SK-N-SH treated with all-trans-retinoic acid at 6 μM for 48 hours (cell line): ENCODE data around the gene RAB36.

ENCODE experiments used
- ATAC-seq: fragments of 200-7000 bp; cut with Tn5 transposase; 3 replicates; pipeline ENCODE4 v1.9.1; 2020; ENCODE audit warnings: mild to moderate bottlenecking, moderate library complexity
- ARNTL ChIP-seq: fragments of 450-650 bp; formaldehyde crosslinking; IDR thresholded peaks from 2 replicates; pipeline ENCODE4 v1.5.0; 2020; ENCODE audit warnings: low read depth, mild to moderate bottlenecking, moderate library complexity, borderline replicate concordance
- BACH2 ChIP-seq: fragments of 250-450 bp; sonication (Bioruptor Pico); IDR thresholded peaks from 2 replicates; pipeline ENCODE4 v1.9.0; 2021; ENCODE audit warnings: mild to moderate bottlenecking, borderline replicate concordance
- CSDC2 ChIP-seq: fragments of 250-450 bp; sonication (Bioruptor Pico); IDR thresholded peaks from 2 replicates; pipeline ENCODE4 v1.5.0; 2020; ENCODE audit warnings: mild to moderate bottlenecking, moderate library complexity
- CSRNP3 ChIP-seq: fragments of 250-450 bp; sonication (Bioruptor Pico); IDR thresholded peaks from 2 replicates; pipeline ENCODE4 v1.5.1; 2021; ENCODE audit warnings: mild to moderate bottlenecking, moderate library complexity
- ESRRG ChIP-seq: fragments of 250-450 bp; sonication (Bioruptor Pico); IDR thresholded peaks from 2 replicates; pipeline ENCODE4 v1.6.1; 2021; ENCODE audit warnings: mild to moderate bottlenecking
- GLIS3 ChIP-seq: fragments of 250-450 bp; sonication (Bioruptor Pico); IDR thresholded peaks from 2 replicates; pipeline ENCODE4 v1.5.0; 2020; ENCODE audit warnings: mild to moderate bottlenecking, moderate library complexity
- ISL1 ChIP-seq: fragments of 250-450 bp; sonication (Bioruptor Pico); IDR thresholded peaks from 2 replicates; pipeline ENCODE4 v2.1.2; 2022; ENCODE audit warnings: mild to moderate bottlenecking, moderate library complexity
- OSR1 ChIP-seq: fragments of 250-450 bp; sonication (Bioruptor Pico); IDR thresholded peaks from 2 replicates; pipeline ENCODE4 v1.8.0; 2022; ENCODE audit warnings: moderate library complexity, mild to moderate bottlenecking, inconsistent platforms
- PATZ1 ChIP-seq: fragments of 250-450 bp; sonication (Bioruptor Pico); IDR thresholded peaks from 2 replicates; pipeline ENCODE4 v1.8.0; 2020; ENCODE audit warnings: mild to moderate bottlenecking, moderate library complexity, borderline replicate concordance
- PPARA ChIP-seq: fragments of 250-450 bp; sonication (Bioruptor Pico); IDR thresholded peaks from 2 replicates; pipeline ENCODE4 v1.5.0; 2020; ENCODE audit warnings: mild to moderate bottlenecking, borderline replicate concordance
- SNAI2 ChIP-seq: fragments of 250-450 bp; sonication (Bioruptor Pico); IDR thresholded peaks from 2 replicates; pipeline ENCODE4 v1.5.0; 2020; ENCODE audit warnings: mild to moderate bottlenecking, moderate library complexity
- TCF4 ChIP-seq: fragments of 250-450 bp; sonication (Bioruptor Pico); IDR thresholded peaks from 2 replicates; pipeline ENCODE4 v1.8.0; 2021; ENCODE audit warnings: mild to moderate bottlenecking, moderate library complexity, borderline replicate concordance
- TOX ChIP-seq: fragments of 250-450 bp; sonication (Bioruptor Pico); IDR thresholded peaks from 2 replicates; pipeline ENCODE4 v1.8.0; 2021; ENCODE audit warnings: mild to moderate bottlenecking, moderate library complexity, borderline replicate concordance
- ZC3H10 ChIP-seq: fragments of 250-450 bp; sonication (Bioruptor Pico); IDR thresholded peaks from 2 replicates; pipeline ENCODE4 v1.5.1; 2021; ENCODE audit warnings: mild to moderate bottlenecking, moderate library complexity
- ZFP3 ChIP-seq: fragments of 250-450 bp; sonication (Bioruptor Pico); IDR thresholded peaks from 2 replicates; pipeline ENCODE4 v1.5.0; 2020; ENCODE audit warnings: mild to moderate bottlenecking, moderate library complexity
- ZFP30 ChIP-seq: fragments of 450-650 bp; formaldehyde crosslinking; IDR thresholded peaks from 2 replicates; pipeline ENCODE4 v1.5.0; 2022; ENCODE audit warnings: mild to moderate bottlenecking, moderate library complexity
- ZNF70 ChIP-seq: fragments of 450-650 bp; formaldehyde crosslinking; IDR thresholded peaks from 2 replicates; pipeline ENCODE4 v1.5.0; 2020; ENCODE audit warnings: mild to moderate bottlenecking, moderate library complexity
- ZNF8 ChIP-seq: fragments of 450-650 bp; formaldehyde crosslinking; IDR thresholded peaks from 2 replicates; pipeline ENCODE4 v1.5.0; 2020; ENCODE audit warnings: mild to moderate bottlenecking, moderate library complexity
- TF ChIP-seq, protein P1 (sequence below): fragments of 250-450 bp; sonication (Bioruptor Pico); IDR thresholded peaks from 2 replicates; pipeline ENCODE4 v1.5.0; 2020; ENCODE audit warnings: mild to moderate bottlenecking, moderate library complexity
- TF ChIP-seq, protein P2 (sequence below): fragments of 250-450 bp; sonication (Bioruptor Pico); IDR thresholded peaks from 2 replicates; pipeline ENCODE4 v1.5.1; 2020; ENCODE audit warnings: low read depth, mild to moderate bottlenecking, moderate library complexity

RAB36 gene

GRCh38 chr22:23123804-23124254 lies 21.4 kb upstream of the RAB36 start:
- no peak for ATAC-seq
- TF ChIP-seq OSR1 (CRISPR knock-in tag), result no peak
- TF ChIP-seq ZNF8, result no peak
- TF ChIP-seq CSDC2 (CRISPR knock-in tag), result no peak
- no peak for TF ChIP-seq ZC3H10
- no peak for TF ChIP-seq ZFP30 (CRISPR knock-in tag)
- TF ChIP-seq, protein P1, sequence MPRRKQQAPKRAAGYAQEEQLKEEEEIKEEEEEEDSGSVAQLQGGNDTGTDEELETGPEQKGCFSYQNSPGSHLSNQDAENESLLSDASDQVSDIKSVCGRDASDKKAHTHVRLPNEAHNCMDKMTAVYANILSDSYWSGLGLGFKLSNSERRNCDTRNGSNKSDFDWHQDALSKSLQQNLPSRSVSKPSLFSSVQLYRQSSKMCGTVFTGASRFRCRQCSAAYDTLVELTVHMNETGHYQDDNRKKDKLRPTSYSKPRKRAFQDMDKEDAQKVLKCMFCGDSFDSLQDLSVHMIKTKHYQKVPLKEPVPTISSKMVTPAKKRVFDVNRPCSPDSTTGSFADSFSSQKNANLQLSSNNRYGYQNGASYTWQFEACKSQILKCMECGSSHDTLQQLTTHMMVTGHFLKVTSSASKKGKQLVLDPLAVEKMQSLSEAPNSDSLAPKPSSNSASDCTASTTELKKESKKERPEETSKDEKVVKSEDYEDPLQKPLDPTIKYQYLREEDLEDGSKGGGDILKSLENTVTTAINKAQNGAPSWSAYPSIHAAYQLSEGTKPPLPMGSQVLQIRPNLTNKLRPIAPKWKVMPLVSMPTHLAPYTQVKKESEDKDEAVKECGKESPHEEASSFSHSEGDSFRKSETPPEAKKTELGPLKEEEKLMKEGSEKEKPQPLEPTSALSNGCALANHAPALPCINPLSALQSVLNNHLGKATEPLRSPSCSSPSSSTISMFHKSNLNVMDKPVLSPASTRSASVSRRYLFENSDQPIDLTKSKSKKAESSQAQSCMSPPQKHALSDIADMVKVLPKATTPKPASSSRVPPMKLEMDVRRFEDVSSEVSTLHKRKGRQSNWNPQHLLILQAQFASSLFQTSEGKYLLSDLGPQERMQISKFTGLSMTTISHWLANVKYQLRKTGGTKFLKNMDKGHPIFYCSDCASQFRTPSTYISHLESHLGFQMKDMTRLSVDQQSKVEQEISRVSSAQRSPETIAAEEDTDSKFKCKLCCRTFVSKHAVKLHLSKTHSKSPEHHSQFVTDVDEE (CRISPR knock-in tag), result no peak
- no peak for TF ChIP-seq ZFP3 (CRISPR knock-in tag)
- TF ChIP-seq PPARA, result no peak
- no peak for TF ChIP-seq CSRNP3 (CRISPR knock-in tag)
- TF ChIP-seq ISL1 (CRISPR knock-in tag), result no peak
- no peak for TF ChIP-seq ESRRG (CRISPR knock-in tag)
- TF ChIP-seq PATZ1 (CRISPR knock-in tag), result no peak
- no peak for TF ChIP-seq TCF4 (CRISPR knock-in tag)
- TF ChIP-seq BACH2 (CRISPR knock-in tag), result no peak
- no peak for TF ChIP-seq TOX (CRISPR knock-in tag)
- no peak for TF ChIP-seq SNAI2 (CRISPR knock-in tag)
- TF ChIP-seq, all 23 proteins: peak for 0

GRCh38 chr22:23124611-23125511 lies 20.4 kb upstream of the RAB36 start:
- no peak for TF ChIP-seq CSDC2 (CRISPR knock-in tag)
- TF ChIP-seq BACH2 (CRISPR knock-in tag), result no peak
- no peak for TF ChIP-seq ISL1 (CRISPR knock-in tag)
- TF ChIP-seq, protein P2, sequence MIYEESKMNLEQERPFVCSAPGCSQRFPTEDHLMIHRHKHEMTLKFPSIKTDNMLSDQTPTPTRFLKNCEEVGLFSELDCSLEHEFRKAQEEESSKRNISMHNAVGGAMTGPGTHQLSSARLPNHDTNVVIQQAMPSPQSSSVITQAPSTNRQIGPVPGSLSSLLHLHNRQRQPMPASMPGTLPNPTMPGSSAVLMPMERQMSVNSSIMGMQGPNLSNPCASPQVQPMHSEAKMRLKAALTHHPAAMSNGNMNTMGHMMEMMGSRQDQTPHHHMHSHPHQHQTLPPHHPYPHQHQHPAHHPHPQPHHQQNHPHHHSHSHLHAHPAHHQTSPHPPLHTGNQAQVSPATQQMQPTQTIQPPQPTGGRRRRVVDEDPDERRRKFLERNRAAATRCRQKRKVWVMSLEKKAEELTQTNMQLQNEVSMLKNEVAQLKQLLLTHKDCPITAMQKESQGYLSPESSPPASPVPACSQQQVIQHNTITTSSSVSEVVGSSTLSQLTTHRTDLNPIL, result no peak
- TF ChIP-seq ESRRG (CRISPR knock-in tag), result no peak
- TF ChIP-seq OSR1 (CRISPR knock-in tag), result no peak
- no peak for TF ChIP-seq ZNF8
- TF ChIP-seq ZFP30 (CRISPR knock-in tag), result no peak
- TF ChIP-seq ZC3H10, result no peak
- TF ChIP-seq PATZ1 (CRISPR knock-in tag), result no peak
- TF ChIP-seq GLIS3 (CRISPR knock-in tag), result no peak
- no peak for TF ChIP-seq TCF4 (CRISPR knock-in tag)
- no peak for TF ChIP-seq PPARA
- TF ChIP-seq ZNF70 (CRISPR knock-in tag), result no peak
- no peak for TF ChIP-seq CSRNP3 (CRISPR knock-in tag)
- TF ChIP-seq ARNTL (CRISPR knock-in tag), result no peak
- no peak for TF ChIP-seq SNAI2 (CRISPR knock-in tag)
- TF ChIP-seq, protein P1 (CRISPR knock-in tag), result no peak
- ATAC-seq, result no peak
